Esophagus muscularis mucosa (tissue), 3 donors: ENCODE measurements around the gene SHISA6.

Source experiments
- POLR2A ChIP-seq: fragments of 450-650 bp; IDR thresholded peaks from one replicate; pipeline ENCODE4 v1.6.1; 2017; ENCODE audit warnings: antibody characterized with exemption, moderate library complexity, mild to moderate bottlenecking, low read depth
- TF ChIP-seq, protein P1 (sequence below), 3 experiments: fragments of 200-600 bp in 2 of 3; fragments of 450-650 bp in 1 of 3; sonication (generic) in 2 of 3; IDR thresholded peaks; one replicate each; pipeline ENCODE4 v1.5.1; 2017 to 2019; ENCODE audit warnings: antibody characterized with exemption in 3 of 3, mild to moderate bottlenecking in 2 of 3, moderate library complexity in 1 of 3

DNA sequence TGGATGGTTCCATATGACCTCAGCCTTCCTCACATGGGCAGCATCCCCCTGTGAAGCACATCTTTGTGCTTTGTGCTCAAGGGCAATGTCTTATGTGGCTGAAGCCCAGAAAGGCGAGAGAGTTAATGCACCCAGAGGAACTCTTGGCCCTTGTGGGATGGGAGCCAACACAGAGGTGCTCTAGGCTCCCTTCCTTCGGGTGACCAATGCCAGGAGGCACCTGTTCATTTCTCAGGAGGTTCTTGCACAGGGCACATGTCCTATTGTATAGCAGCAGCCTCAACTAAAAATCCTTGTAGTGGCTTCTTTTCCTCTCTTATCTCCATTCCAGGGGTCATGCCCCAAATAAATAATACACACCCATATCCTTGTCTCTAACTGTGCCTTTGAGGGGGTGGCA lies 273.6 kb downstream of the SHISA6 start:
- no peak for TF ChIP-seq POLR2A
- TF ChIP-seq, protein P1, sequence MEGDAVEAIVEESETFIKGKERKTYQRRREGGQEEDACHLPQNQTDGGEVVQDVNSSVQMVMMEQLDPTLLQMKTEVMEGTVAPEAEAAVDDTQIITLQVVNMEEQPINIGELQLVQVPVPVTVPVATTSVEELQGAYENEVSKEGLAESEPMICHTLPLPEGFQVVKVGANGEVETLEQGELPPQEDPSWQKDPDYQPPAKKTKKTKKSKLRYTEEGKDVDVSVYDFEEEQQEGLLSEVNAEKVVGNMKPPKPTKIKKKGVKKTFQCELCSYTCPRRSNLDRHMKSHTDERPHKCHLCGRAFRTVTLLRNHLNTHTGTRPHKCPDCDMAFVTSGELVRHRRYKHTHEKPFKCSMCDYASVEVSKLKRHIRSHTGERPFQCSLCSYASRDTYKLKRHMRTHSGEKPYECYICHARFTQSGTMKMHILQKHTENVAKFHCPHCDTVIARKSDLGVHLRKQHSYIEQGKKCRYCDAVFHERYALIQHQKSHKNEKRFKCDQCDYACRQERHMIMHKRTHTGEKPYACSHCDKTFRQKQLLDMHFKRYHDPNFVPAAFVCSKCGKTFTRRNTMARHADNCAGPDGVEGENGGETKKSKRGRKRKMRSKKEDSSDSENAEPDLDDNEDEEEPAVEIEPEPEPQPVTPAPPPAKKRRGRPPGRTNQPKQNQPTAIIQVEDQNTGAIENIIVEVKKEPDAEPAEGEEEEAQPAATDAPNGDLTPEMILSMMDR (IDR thresholded peaks at IDR 0.05), result no peak
